Activated CD4-positive, alpha-beta T cell treated with anti-CD3 and anti-CD28 coated beads, Interleukin-2, amount 10 ng/mL, durations not matched to agents 24 days and 14 days (primary cell): ENCODE data around the gene LRP8. TPM values are rescaled to one million over a fixed set of nuclear protein-coding genes. Genes with fewer than 3 reads are reported as not detected.

Experiments used
- DNase-seq: peaks from one replicate; pipeline ENCODE4 v3.0.0; 2022
- H3K27ac Mint-ChIP-seq: one replicate; pipeline ENCODE4 v1.8.0; 2022; ENCODE audit warnings: mild to moderate bottlenecking, mixed read lengths
- H3K27me3 Mint-ChIP-seq: one replicate; pipeline ENCODE4 v1.8.0; 2022; ENCODE audit warnings: mixed read lengths
- H3K36me3 Mint-ChIP-seq: one replicate; pipeline ENCODE4 v1.8.0; 2022; ENCODE audit warnings: low read depth, mild to moderate bottlenecking, mixed read lengths
- H3K4me1 Mint-ChIP-seq: one replicate; pipeline ENCODE4 v1.8.0; 2021; ENCODE audit warnings: mixed read lengths
- H3K4me3 Mint-ChIP-seq: one replicate; pipeline ENCODE4 v1.8.0; 2022; ENCODE audit warnings: mild to moderate bottlenecking, moderate library complexity, mixed read lengths
- H3K9me3 Mint-ChIP-seq: one replicate; pipeline ENCODE4 v1.8.0; 2021; ENCODE audit warnings: mixed read lengths
- intact Hi-C: fragments of 100-400 bp; cut with micrococcal nuclease; formaldehyde crosslinking; loops from one replicate; pipeline ENCODE4 v1.15.1; 2023
- total RNA-seq: library from RNA; stranded (reverse); gene quantifications from 2 replicates; pipeline ENCODE4 v1.2.3, GENCODE V29; 2022

Gene LRP8
- total RNA-seq, 1 donor from 2014 or later = 81.6 TPM

GRCh38 chr1:53279296-53280200 lies 48.3 kb downstream of the LRP8 start:
- no peaks in the 10 kb centered on the region for H3K27me3 Mint-ChIP-seq
- no peak for DNase-seq
- peaks cover 5% of the 10 kb centered on the region for H3K4me1 Mint-ChIP-seq
- H3K9me3 Mint-ChIP-seq = no peaks in the 10 kb centered on the region
- peaks cover 38% of the 10 kb centered on the region for H3K36me3 Mint-ChIP-seq
- H3K4me3 Mint-ChIP-seq = no peak overlapping the region
- intact Hi-C loops = no loop called here
- H3K27ac Mint-ChIP-seq = no peak overlapping the region

GRCh38 chr1:53278298-53278725 lies 49.6 kb downstream of the LRP8 start:
- Mint-ChIP-seq H3K36me3 (peaks cover 45% of the 10 kb centered on the region), H3K4me3 (no peak overlapping the region), H3K27ac (peak overlapping the region; percentile 77), H3K4me1 (peaks cover 5% of the 10 kb centered on the region), H3K9me3 (no peaks in the 10 kb centered on the region), H3K27me3 (no peaks in the 10 kb centered on the region)
- intact Hi-C loops = loop anchor here (1.0 kb wide), 1 partner anchor 115 kb away; no protein-coding TSS in a partner anchor
- DNase-seq = peak; percentile 93

GRCh38 chr1:53277326-53277725 lies 50.5 kb downstream of the LRP8 start:
- intact Hi-C loops = no loop called here
- H3K27me3 Mint-ChIP-seq = no peaks in the 10 kb centered on the region
- no peaks in the 10 kb centered on the region for H3K9me3 Mint-ChIP-seq
- no peak overlapping the region for H3K4me3 Mint-ChIP-seq
- H3K4me1 Mint-ChIP-seq = peaks cover 5% of the 10 kb centered on the region
- peaks cover 50% of the 10 kb centered on the region for H3K36me3 Mint-ChIP-seq
- no peak for DNase-seq
- H3K27ac Mint-ChIP-seq = no peak overlapping the region

- Mint-ChIP-seq H3K4me1 (peaks cover 5% of the 10 kb centered on the region), H3K36me3 (peaks cover 47% of the 10 kb centered on the region), H3K9me3 (no peaks in the 10 kb centered on the region), H3K4me3 (no peak overlapping the region), H3K27ac (no peak overlapping the region), H3K27me3 (no peaks in the 10 kb centered on the region)
- DNase-seq = no peak
- intact Hi-C loops = no loop called here
Measured at GRCh38 chr1:53276902-53277281, 51.0 kb downstream of the LRP8 start.

GRCh38 chr1:53276153-53276901 lies 51.5 kb downstream of the LRP8 start:
- Mint-ChIP-seq H3K27ac (no peak overlapping the region), H3K27me3 (no peaks in the 10 kb centered on the region), H3K9me3 (no peaks in the 10 kb centered on the region), H3K36me3 (peaks cover 41% of the 10 kb centered on the region), H3K4me3 (no peak overlapping the region), H3K4me1 (peaks cover 5% of the 10 kb centered on the region)
- intact Hi-C loops = no loop called here
- no peak for DNase-seq

GRCh38 chr1:53275566-53275965 lies 52.3 kb downstream of the LRP8 start:
- Mint-ChIP-seq H3K36me3 (peaks cover 39% of the 10 kb centered on the region), H3K4me1 (peaks cover 5% of the 10 kb centered on the region), H3K27me3 (no peaks in the 10 kb centered on the region), H3K4me3 (no peak overlapping the region), H3K9me3 (no peaks in the 10 kb centered on the region), H3K27ac (no peak overlapping the region)
- no peak for DNase-seq
- intact Hi-C loops = no loop called here

- no peaks in the 10 kb centered on the region for H3K9me3 Mint-ChIP-seq
- intact Hi-C loops = no loop called here
- H3K4me3 Mint-ChIP-seq = no peak overlapping the region
- no peaks in the 10 kb centered on the region for H3K27me3 Mint-ChIP-seq
- peaks cover 7% of the 10 kb centered on the region for H3K4me1 Mint-ChIP-seq
- H3K36me3 Mint-ChIP-seq = peaks cover 42% of the 10 kb centered on the region
- H3K27ac Mint-ChIP-seq = peak overlapping the region; percentile 63
- no peak for DNase-seq
Measured at GRCh38 chr1:53274541-53275185, 53.2 kb downstream of the LRP8 start.

- no peaks in the 10 kb centered on the region for H3K27me3 Mint-ChIP-seq
- peaks cover 7% of the 10 kb centered on the region for H3K4me1 Mint-ChIP-seq
- peak overlapping the region; percentile 54 for H3K27ac Mint-ChIP-seq
- H3K36me3 Mint-ChIP-seq = peaks cover 44% of the 10 kb centered on the region
- H3K9me3 Mint-ChIP-seq = no peaks in the 10 kb centered on the region
- no peak for DNase-seq
- H3K4me3 Mint-ChIP-seq = no peak overlapping the region
- intact Hi-C loops = no loop called here
Measured at GRCh38 chr1:53274026-53274425, 53.8 kb downstream of the LRP8 start.

- Mint-ChIP-seq H3K9me3 (no peaks in the 10 kb centered on the region), H3K36me3 (peaks cover 47% of the 10 kb centered on the region), H3K27me3 (no peaks in the 10 kb centered on the region), H3K27ac (no peak overlapping the region), H3K4me3 (no peak overlapping the region), H3K4me1 (peaks cover 7% of the 10 kb centered on the region)
- DNase-seq = no peak
- intact Hi-C loops = no loop called here
Measured at GRCh38 chr1:53273526-53273925, 54.3 kb downstream of the LRP8 start.

GRCh38 chr1:53272349-53272748 lies 55.5 kb downstream of the LRP8 start:
- Mint-ChIP-seq H3K4me3 (no peak overlapping the region), H3K27me3 (no peaks in the 10 kb centered on the region), H3K4me1 (peaks cover 2% of the 10 kb centered on the region), H3K36me3 (peaks cover 43% of the 10 kb centered on the region), H3K27ac (no peak overlapping the region), H3K9me3 (no peaks in the 10 kb centered on the region)
- DNase-seq = no peak
- intact Hi-C loops = no loop called here

GRCh38 chr1:53271446-53272090 lies 56.3 kb downstream of the LRP8 start:
- intact Hi-C loops = no loop called here
- peaks cover 2% of the 10 kb centered on the region for H3K4me1 Mint-ChIP-seq
- no peak overlapping the region for H3K27ac Mint-ChIP-seq
- no peaks in the 10 kb centered on the region for H3K9me3 Mint-ChIP-seq
- peaks cover 49% of the 10 kb centered on the region for H3K36me3 Mint-ChIP-seq
- no peaks in the 10 kb centered on the region for H3K27me3 Mint-ChIP-seq
- DNase-seq = no peak
- no peak overlapping the region for H3K4me3 Mint-ChIP-seq

- H3K9me3 Mint-ChIP-seq = no peaks in the 10 kb centered on the region
- H3K36me3 Mint-ChIP-seq = peaks cover 50% of the 10 kb centered on the region
- DNase-seq = no peak
- no peak overlapping the region for H3K27ac Mint-ChIP-seq
- H3K4me3 Mint-ChIP-seq = no peak overlapping the region
- peaks cover 2% of the 10 kb centered on the region for H3K4me1 Mint-ChIP-seq
- intact Hi-C loops = no loop called here
- no peaks in the 10 kb centered on the region for H3K27me3 Mint-ChIP-seq
Measured at GRCh38 chr1:53270873-53271272, 57.0 kb downstream of the LRP8 start.

GRCh38 chr1:53270107-53270506 lies 57.8 kb downstream of the LRP8 start:
- intact Hi-C loops = no loop called here
- H3K36me3 Mint-ChIP-seq = peaks cover 51% of the 10 kb centered on the region
- H3K27ac Mint-ChIP-seq = no peak overlapping the region
- peaks cover 2% of the 10 kb centered on the region for H3K4me1 Mint-ChIP-seq
- H3K27me3 Mint-ChIP-seq = no peaks in the 10 kb centered on the region
- DNase-seq = no peak
- H3K4me3 Mint-ChIP-seq = no peak overlapping the region
- H3K9me3 Mint-ChIP-seq = no peaks in the 10 kb centered on the region
